Trophoblast cell (in vitro differentiated cells and primary cell): Measurements from ENCODE around the gene MYEOV.

ENCODE experiments used
- DNase-seq, 2 donors: peaks; one replicate each; pipeline ENCODE4 v3.0.0-alpha.2; 2016
- H2AFZ ChIP-seq: 2 replicates; pipeline ENCODE4 v1.6.1; 2013; ENCODE audit warnings: low read length, moderate library complexity, mild to moderate bottlenecking; ENCODE audit not compliant: insufficient read depth, poor library complexity
- H2AK5ac ChIP-seq: 2 replicates; pipeline ENCODE4 v1.6.1; 2013; ENCODE audit warnings: mild to moderate bottlenecking, low read length
- H2BK120ac ChIP-seq: 2 replicates; pipeline ENCODE4 v1.6.1; 2013; ENCODE audit warnings: low read length, mild to moderate bottlenecking, moderate library complexity; ENCODE audit not compliant: insufficient read depth, poor library complexity
- H2BK12ac ChIP-seq: 2 replicates; pipeline ENCODE4 v1.6.1; 2013; ENCODE audit warnings: mild to moderate bottlenecking, low read length, moderate library complexity
- H2BK5ac ChIP-seq: 2 replicates; pipeline ENCODE4 v1.6.1; 2013; ENCODE audit warnings: low read length, low read depth, moderate library complexity, mild to moderate bottlenecking; ENCODE audit not compliant: poor library complexity
- H3K14ac ChIP-seq: 2 replicates; pipeline ENCODE4 v1.6.1; 2013; ENCODE audit warnings: mild to moderate bottlenecking, low read length
- H3K18ac ChIP-seq: 2 replicates; pipeline ENCODE4 v1.6.1; 2013; ENCODE audit warnings: mild to moderate bottlenecking, low read length
- H3K23ac ChIP-seq: 2 replicates; pipeline ENCODE4 v1.6.1; 2013; ENCODE audit warnings: low read length
- H3K27ac ChIP-seq: 2 replicates; pipeline ENCODE4 v1.5.1; 2013; ENCODE audit warnings: low read depth, mild to moderate bottlenecking, inconsistent platforms, low read length, moderate library complexity
- H3K27me3 ChIP-seq: 2 replicates; pipeline ENCODE4 v1.6.1; 2013; ENCODE audit warnings: inconsistent platforms, mild to moderate bottlenecking, low read length, moderate library complexity; ENCODE audit not compliant: insufficient read depth
- H3K36me3 ChIP-seq, 2 experiments: 1 replicate in 1 of 2; 2 replicates in 1 of 2; pipeline ENCODE4 v1.6.1; 2013; ENCODE audit warnings: low read length in 2 of 2, mild to moderate bottlenecking in 2 of 2, moderate library complexity in 1 of 2; ENCODE audit not compliant: insufficient read depth in 2 of 2, control insufficient read depth in 1 of 2
- H3K4ac ChIP-seq: 2 replicates; pipeline ENCODE4 v1.6.1; 2013; ENCODE audit warnings: low read depth, mild to moderate bottlenecking, low read length, moderate library complexity
- H3K4me1 ChIP-seq, 2 experiments: 1 replicate in 1 of 2; 2 replicates in 1 of 2; pipeline ENCODE4 v1.6.1; 2013; ENCODE audit warnings: low read length in 2 of 2, mild to moderate bottlenecking in 2 of 2, moderate library complexity in 1 of 2; ENCODE audit not compliant: insufficient read depth in 2 of 2, control insufficient read depth in 1 of 2
- H3K4me2 ChIP-seq: 2 replicates; pipeline ENCODE4 v1.6.1; 2013; ENCODE audit warnings: inconsistent platforms, mild to moderate bottlenecking, low read length, moderate library complexity
- H3K4me3 ChIP-seq: 2 replicates; pipeline ENCODE4 v1.5.1; 2013; ENCODE audit warnings: mild to moderate bottlenecking, low read depth, low read length, inconsistent platforms
- H3K79me1 ChIP-seq: one replicate; pipeline ENCODE4 v1.6.1; 2013; ENCODE audit warnings: low read length
- H3K79me2 ChIP-seq: 2 replicates; pipeline ENCODE4 v1.6.1; 2013; ENCODE audit warnings: low read length, mild to moderate bottlenecking; ENCODE audit not compliant: control insufficient read depth, insufficient read depth, poor library complexity
- H3K9ac ChIP-seq: 2 replicates; pipeline ENCODE4 v1.6.1; 2013; ENCODE audit warnings: mild to moderate bottlenecking, low read length
- H3K9me3 ChIP-seq: 2 replicates; pipeline ENCODE4 v1.6.1; 2013; ENCODE audit warnings: low read depth, mild to moderate bottlenecking, control low read depth, inconsistent platforms, low read length; ENCODE audit not compliant: insufficient read depth
- H4K12ac ChIP-seq: 2 replicates; pipeline ENCODE4 v1.6.1; 2013; ENCODE audit warnings: low read depth, mild to moderate bottlenecking, low read length, moderate library complexity
- H4K8ac ChIP-seq: 2 replicates; pipeline ENCODE4 v1.6.1; 2013; ENCODE audit warnings: low read depth, mild to moderate bottlenecking, low read length, moderate library complexity
- H4K91ac ChIP-seq: one replicate; pipeline ENCODE4 v1.6.1; 2013; ENCODE audit warnings: low read depth, mild to moderate bottlenecking, low read length, moderate library complexity
- WGBS: extraction: QIAGEN DNeasy Blood & Tissue Kit; methylation state at CpG from one replicate; pipeline ENCODE4 v1.1.7; 2013; ENCODE audit warnings: missing lambda C conversion rate; ENCODE audit not compliant: insufficient read length, insufficient coverage; ENCODE audit errors: extremely low coverage; 5-methylcytosine and 5-hydroxymethylcytosine counted together

MYEOV gene

GRCh38 chr11:69298267-69299022 is 4.5 kb downstream of the MYEOV start:
- H3K79me1 ChIP-seq: peaks cover 24% of the 10 kb centered on the region
- peaks cover 2% of the 10 kb centered on the region for H3K79me2 ChIP-seq
- DNase-seq: peak; percentile 95 to 98
- H3K4me2 ChIP-seq: peak overlapping the region; percentile 19
- H3K4ac ChIP-seq: no peak overlapping the region
- no peak overlapping the region for H3K18ac ChIP-seq
- H2BK5ac ChIP-seq: peak overlapping the region; percentile 5
- H3K4me3 ChIP-seq: no peak overlapping the region
- peaks cover 4% of the 10 kb centered on the region for H3K9me3 ChIP-seq
- H2AFZ ChIP-seq: no peak overlapping the region
- H3K23ac ChIP-seq: no peak overlapping the region
- H2AK5ac ChIP-seq: peak overlapping the region; percentile 57
- H3K9ac ChIP-seq: no peak overlapping the region
- H3K14ac ChIP-seq: peak overlapping the region; percentile 25
- no peaks in the 10 kb centered on the region for H3K36me3 ChIP-seq
- H4K8ac ChIP-seq: peak overlapping the region; percentile 30
- peak overlapping the region; percentile 70 for H3K27ac ChIP-seq
- WGBS: no CpG with 5 or more reads among the region's 22 CpGs
- H4K91ac ChIP-seq: peak overlapping the region; percentile 50
- H2BK120ac ChIP-seq: peak overlapping the region; percentile 28
- no peak overlapping the region for H4K12ac ChIP-seq
- H3K4me1 ChIP-seq: peaks cover 38 to 43% of the 10 kb centered on the region in 2 experiments
- H2BK12ac ChIP-seq: peak overlapping the region; percentile 20
- H3K27me3 ChIP-seq: no peaks in the 10 kb centered on the region

GRCh38 chr11:69299023-69299461 is 5.1 kb downstream of the MYEOV start:
- peak overlapping the region; percentile 28 for H2BK120ac ChIP-seq
- H2BK5ac ChIP-seq: no peak overlapping the region
- peak overlapping the region; percentile 8 for H3K14ac ChIP-seq
- WGBS: no CpG with 5 or more reads among the region's 11 CpGs
- no peak overlapping the region for H3K4ac ChIP-seq
- H2AFZ ChIP-seq: no peak overlapping the region
- no peaks in the 10 kb centered on the region for H3K27me3 ChIP-seq
- no peak overlapping the region for H3K4me3 ChIP-seq
- no peak overlapping the region for H4K8ac ChIP-seq
- H2AK5ac ChIP-seq: peak overlapping the region; percentile 57
- H3K9me3 ChIP-seq: peaks cover 4% of the 10 kb centered on the region
- H3K18ac ChIP-seq: no peak overlapping the region
- no peaks in the 10 kb centered on the region for H3K36me3 ChIP-seq
- no peak overlapping the region for H3K4me2 ChIP-seq
- H3K9ac ChIP-seq: no peak overlapping the region
- DNase-seq: no peak
- H2BK12ac ChIP-seq: peak overlapping the region; percentile 20
- H3K4me1 ChIP-seq: peaks cover 38 to 43% of the 10 kb centered on the region in 2 experiments
- peaks cover 2% of the 10 kb centered on the region for H3K79me2 ChIP-seq
- H3K79me1 ChIP-seq: peaks cover 24% of the 10 kb centered on the region
- no peak overlapping the region for H3K23ac ChIP-seq
- no peak overlapping the region for H4K12ac ChIP-seq
- peak overlapping the region; percentile 44 for H4K91ac ChIP-seq
- peak overlapping the region; percentile 3 for H3K27ac ChIP-seq

DNA sequence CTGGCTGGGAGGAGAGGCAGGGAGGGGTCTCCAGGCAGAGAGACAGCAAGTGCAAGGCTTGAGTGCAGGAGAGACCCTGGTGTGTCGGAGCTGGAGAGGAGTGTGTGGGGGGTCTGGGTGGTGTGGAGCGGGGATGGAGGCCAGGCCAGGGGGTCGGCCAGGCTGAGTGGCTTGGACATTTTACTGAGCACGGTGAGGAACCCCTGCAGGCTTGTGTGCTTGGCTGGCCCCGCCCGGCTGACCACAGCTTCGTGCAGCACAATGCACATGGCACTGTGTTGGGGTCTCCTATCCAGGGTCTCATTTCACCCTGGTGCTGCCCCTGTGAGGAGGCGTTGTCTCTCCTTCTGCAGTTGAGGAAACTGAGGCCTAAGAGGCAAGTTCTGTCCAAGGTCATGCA is 5.6 kb downstream of the MYEOV start:
- H3K79me2 ChIP-seq: peaks cover 2% of the 10 kb centered on the region
- DNase-seq: no peak
- no peak overlapping the region for H4K91ac ChIP-seq
- H3K9ac ChIP-seq: no peak overlapping the region
- H2AFZ ChIP-seq: no peak overlapping the region
- H2BK12ac ChIP-seq: no peak overlapping the region
- H4K8ac ChIP-seq: no peak overlapping the region
- peaks cover 24% of the 10 kb centered on the region for H3K79me1 ChIP-seq
- no peak overlapping the region for H4K12ac ChIP-seq
- no peaks in the 10 kb centered on the region for H3K27me3 ChIP-seq
- H3K4ac ChIP-seq: no peak overlapping the region
- H2AK5ac ChIP-seq: no peak overlapping the region
- WGBS: no CpG with 5 or more reads among the region's 8 CpGs
- peaks cover 38 to 43% of the 10 kb centered on the region in 2 experiments for H3K4me1 ChIP-seq
- no peak overlapping the region for H3K23ac ChIP-seq
- H2BK120ac ChIP-seq: no peak overlapping the region
- H3K36me3 ChIP-seq: no peaks in the 10 kb centered on the region
- no peak overlapping the region for H3K4me3 ChIP-seq
- H3K4me2 ChIP-seq: no peak overlapping the region
- H3K9me3 ChIP-seq: peaks cover 2% of the 10 kb centered on the region
- H3K14ac ChIP-seq: no peak overlapping the region
- H2BK5ac ChIP-seq: no peak overlapping the region
- H3K27ac ChIP-seq: no peak overlapping the region
- no peak overlapping the region for H3K18ac ChIP-seq

DNA sequence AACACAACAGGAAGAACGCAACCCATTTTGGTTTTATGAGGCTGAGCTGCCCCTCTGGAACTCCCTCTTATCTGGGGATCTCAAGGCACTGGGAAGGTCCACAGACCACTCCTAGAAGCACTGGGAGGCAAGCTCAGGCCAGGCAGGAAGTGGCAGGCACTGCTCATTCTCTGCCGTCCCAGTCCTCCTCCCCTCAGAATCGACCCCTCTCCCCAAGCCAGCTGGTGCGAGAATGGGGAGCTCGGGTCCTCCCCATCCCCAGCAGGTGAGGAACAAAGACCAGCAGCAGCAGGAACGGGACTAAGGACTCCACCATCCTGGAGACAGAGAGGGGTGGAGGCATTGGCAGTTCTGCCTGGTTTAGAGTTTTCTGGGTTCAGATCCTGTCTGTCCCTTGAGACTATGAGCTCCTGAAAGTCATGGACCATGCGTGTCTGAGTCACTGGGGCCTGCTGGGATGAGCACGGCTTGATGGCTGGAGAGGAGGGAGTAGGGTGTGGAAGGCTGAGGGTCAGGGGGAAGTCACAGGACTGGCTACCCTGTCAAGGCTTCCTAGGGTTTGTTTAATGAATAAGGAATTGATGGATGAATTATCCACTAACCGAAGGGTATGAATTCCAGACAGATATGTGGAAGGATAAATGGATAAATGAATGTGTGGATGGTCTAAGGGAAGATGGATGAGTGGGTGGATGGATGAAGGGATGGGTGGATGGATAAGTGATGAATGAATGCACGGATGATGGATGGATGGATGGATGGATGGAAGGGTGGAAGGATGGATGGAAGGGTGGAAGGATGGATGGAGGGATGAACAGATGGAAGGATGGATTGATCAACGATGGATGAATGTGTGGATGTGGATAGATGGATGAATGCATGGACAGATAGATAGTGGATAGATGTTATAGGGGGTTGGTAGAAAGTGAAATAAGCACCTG is 6.4 kb downstream of the MYEOV start:
- 100% methylated on average over 2 of the region's 11 CpGs for WGBS

More for the DNA sequence above, 6.4 kb downstream of the MYEOV start:
- no peak overlapping the region for H3K18ac ChIP-seq
- H3K4ac ChIP-seq: no peak overlapping the region
- H3K27me3 ChIP-seq: no peaks in the 10 kb centered on the region
- no peak overlapping the region for H3K23ac ChIP-seq
- H4K12ac ChIP-seq: no peak overlapping the region
- peaks cover 38 to 43% of the 10 kb centered on the region in 2 experiments for H3K4me1 ChIP-seq
- H3K79me2 ChIP-seq: peaks cover 2% of the 10 kb centered on the region
- DNase-seq: no peak
- no peaks in the 10 kb centered on the region for H3K36me3 ChIP-seq
- no peak overlapping the region for H2AK5ac ChIP-seq
- H4K8ac ChIP-seq: no peak overlapping the region
- H3K79me1 ChIP-seq: peaks cover 24% of the 10 kb centered on the region
- no peak overlapping the region for H3K27ac ChIP-seq
- H2BK120ac ChIP-seq: no peak overlapping the region
- no peak overlapping the region for H4K91ac ChIP-seq
- H2BK5ac ChIP-seq: no peak overlapping the region
- no peak overlapping the region for H2BK12ac ChIP-seq
- H3K9ac ChIP-seq: no peak overlapping the region
- no peak overlapping the region for H3K14ac ChIP-seq
- peaks cover 2% of the 10 kb centered on the region for H3K9me3 ChIP-seq
- no peak overlapping the region for H3K4me2 ChIP-seq
- no peak overlapping the region for H2AFZ ChIP-seq
- no peak overlapping the region for H3K4me3 ChIP-seq
